Uterus (tissue), 4 donors: ENCODE measurements around the gene SIPA1L3. TPM values are rescaled to one million over a fixed set of nuclear protein-coding genes. Genes with fewer than 3 reads are reported as not detected.

Experiments used
- DNase-seq, 2 donors: peaks; one replicate each; pipeline ENCODE4 v3.0.0-alpha.2; 2019 to 2020
- H3K27ac ChIP-seq, 2 donors: fragments of 200-600 bp; sonication (generic); 1 replicate in 1 of 2; 2 replicates in 1 of 2; pipeline ENCODE4 v1.5.1; 2016 to 2018
- H3K27me3 ChIP-seq, 2 donors: fragments of 200-600 bp; sonication (generic); one replicate each; pipeline ENCODE4 v1.5.1; 2018 to 2019; ENCODE audit warnings: control low read depth in 1 of 2
- H3K36me3 ChIP-seq, 2 donors: fragments of 200-600 bp; sonication (generic); one replicate each; pipeline ENCODE4 v1.5.1; 2019; ENCODE audit warnings: control low read depth in 1 of 2
- H3K4me1 ChIP-seq, 2 donors: fragments of 200-600 bp; sonication (generic); one replicate each; pipeline ENCODE4 v1.5.1; 2018 to 2019; ENCODE audit warnings: control low read depth in 1 of 2
- H3K4me3 ChIP-seq, 2 donors: fragments of 200-600 bp; sonication (generic); 1 replicate in 1 of 2; 2 replicates in 1 of 2; pipeline ENCODE4 v1.5.1; 2018 to 2019; ENCODE audit warnings: mild to moderate bottlenecking in 1 of 2
- H3K9me3 ChIP-seq, 2 donors: fragments of 200-600 bp; sonication (generic); one replicate each; pipeline ENCODE4 v1.5.1; 2019; ENCODE audit warnings: control low read depth in 1 of 2
- CTCF ChIP-seq, 4 experiments: fragments of 200-600 bp in 2 of 4; fragments of 450-650 bp in 2 of 4; sonication (generic) in 2 of 4; IDR thresholded peaks; one replicate each; pipeline ENCODE4 v1.5.1; 2016 to 2019; ENCODE audit warnings: antibody characterized with exemption in 4 of 4, mild to moderate bottlenecking in 2 of 4, moderate library complexity in 1 of 4
- POLR2A ChIP-seq, 2 donors: fragments of 450-650 bp; IDR thresholded peaks; one replicate each; pipeline ENCODE4 v1.6.1; 2016; ENCODE audit warnings: antibody characterized with exemption in 2 of 2, mild to moderate bottlenecking in 1 of 2, moderate library complexity in 1 of 2
- intact Hi-C: fragments of 100-400 bp; cut with DNase I; formaldehyde crosslinking; loops from one replicate; pipeline ENCODE4 v1.15.1; 2023; ENCODE audit warnings: low total_unique reads
- total RNA-seq, 4 donors: library from RNA; depleted of rRNA in 3 of 4; stranded (reverse); fragments of >200 nt in 3 of 4; gene quantifications; one replicate each; pipeline versions ENCODE4 v1.1.0 to v1.2.4, GENCODE V29; 2014 to 2023
- donor health status: DM: yes; HTN: yes; CAD: no.

The SIPA1L3 gene
- total RNA-seq, 4 donors from 2014 or later: 11.5 to 41.8 (median 21.5) TPM

- Histone ChIP-seq H3K36me3 (no peaks in the 10 kb centered on the region), H3K27ac (no peak overlapping the region), H3K4me1 (no peaks in the 10 kb centered on the region), H3K27me3 (no peaks in the 10 kb centered on the region), H3K4me3 (no peak overlapping the region), H3K9me3 (no peaks in the 10 kb centered on the region)
- intact Hi-C loops: no loop called here
- TF ChIP-seq POLR2A (IDR thresholded peaks at IDR 0.05): no peak
- no peak for TF ChIP-seq CTCF (IDR thresholded peaks at IDR 0.05)
- no peak for DNase-seq
These were observed 283.1 kb downstream of the SIPA1L3 start for GRCh38 chr19:38190061-38190460.

GRCh38 chr19:38190793-38191192 is 283.8 kb downstream of the SIPA1L3 start:
- Histone ChIP-seq H3K9me3 (no peaks in the 10 kb centered on the region), H3K4me3 (no peak overlapping the region), H3K4me1 (no peaks in the 10 kb centered on the region), H3K27me3 (no peaks in the 10 kb centered on the region), H3K36me3 (no peaks in the 10 kb centered on the region), H3K27ac (no peak overlapping the region)
- intact Hi-C loops: no loop called here
- DNase-seq: no peak
- no peak for TF ChIP-seq POLR2A (IDR thresholded peaks at IDR 0.05)
- TF ChIP-seq CTCF (IDR thresholded peaks at IDR 0.05): no peak

- no peaks in the 10 kb centered on the region for H3K36me3 ChIP-seq
- DNase-seq: no peak
- TF ChIP-seq POLR2A (IDR thresholded peaks at IDR 0.05): no peak
- TF ChIP-seq CTCF (IDR thresholded peaks at IDR 0.05): no peak
- no peaks in the 10 kb centered on the region for H3K27me3 ChIP-seq
- H3K27ac ChIP-seq: no peak overlapping the region
- no peaks in the 10 kb centered on the region for H3K4me1 ChIP-seq
- no peaks in the 10 kb centered on the region for H3K9me3 ChIP-seq
- H3K4me3 ChIP-seq: no peak overlapping the region
- intact Hi-C loops: no loop called here
These were observed 284.7 kb downstream of the SIPA1L3 start for GRCh38 chr19:38191747-38192146.

GRCh38 chr19:38193445-38193844 is 286.4 kb downstream of the SIPA1L3 start:
- TF ChIP-seq CTCF (IDR thresholded peaks at IDR 0.05): no peak
- no peak for TF ChIP-seq POLR2A (IDR thresholded peaks at IDR 0.05)
- no peak for DNase-seq
- H3K36me3 ChIP-seq: no peaks in the 10 kb centered on the region
- intact Hi-C loops: no loop called here
- no peaks in the 10 kb centered on the region for H3K9me3 ChIP-seq
- H3K27me3 ChIP-seq: no peaks in the 10 kb centered on the region
- H3K4me1 ChIP-seq: no peaks in the 10 kb centered on the region
- no peak overlapping the region for H3K4me3 ChIP-seq
- H3K27ac ChIP-seq: no peak overlapping the region

- no peaks in the 10 kb centered on the region for H3K36me3 ChIP-seq
- H3K9me3 ChIP-seq: no peaks in the 10 kb centered on the region
- no peak overlapping the region for H3K27ac ChIP-seq
- no peaks in the 10 kb centered on the region for H3K4me1 ChIP-seq
- H3K4me3 ChIP-seq: no peak overlapping the region
- TF ChIP-seq CTCF (IDR thresholded peaks at IDR 0.05) (no peak), POLR2A (IDR thresholded peaks at IDR 0.05) (no peak)
- H3K27me3 ChIP-seq: no peaks in the 10 kb centered on the region
- no peak for DNase-seq
- intact Hi-C loops: no loop called here
These were observed 287.2 kb downstream of the SIPA1L3 start for GRCh38 chr19:38194061-38194701.
